Measurements from ENCODE around the gene SLC25A29.

SLC25A29 gene

DNA sequence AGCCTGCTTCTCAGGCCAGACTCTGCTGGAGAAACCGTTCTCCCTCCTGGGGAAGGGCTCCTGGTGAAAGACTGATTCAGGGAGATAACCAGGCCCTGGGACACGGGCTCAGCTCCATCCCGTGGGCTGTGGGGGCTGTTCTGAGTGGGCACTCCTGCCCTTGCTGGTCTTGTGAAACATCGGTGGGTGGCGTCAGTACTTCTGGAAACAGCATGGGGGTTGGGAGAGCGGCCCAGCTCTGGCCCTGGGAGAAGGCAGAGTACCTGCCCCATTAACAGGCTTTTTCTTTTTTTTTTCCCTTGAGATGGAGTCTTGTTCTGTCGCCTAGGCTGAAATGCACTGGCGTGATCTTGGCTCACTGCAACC is 17.7 kb upstream of the SLC25A29 start:
- DNase-seq (ENCODE audit: extremely low read depth, insufficient read length), result no peak
- H3K27me3 ChIP-seq (replicated peaks; ENCODE audit: control insufficient read depth, insufficient read depth, low read length), result no peaks in the 10 kb centered on the region; the same call in 1 of the 2 replicates
- no peak overlapping the region for H3K4me3 ChIP-seq (replicated peaks; ENCODE audit: low read depth, low read length)
- H3K36me3 ChIP-seq (ENCODE audit: control insufficient read depth, insufficient read depth, low read length), result no peaks in the 10 kb centered on the region
- TF ChIP-seq, protein P1, sequence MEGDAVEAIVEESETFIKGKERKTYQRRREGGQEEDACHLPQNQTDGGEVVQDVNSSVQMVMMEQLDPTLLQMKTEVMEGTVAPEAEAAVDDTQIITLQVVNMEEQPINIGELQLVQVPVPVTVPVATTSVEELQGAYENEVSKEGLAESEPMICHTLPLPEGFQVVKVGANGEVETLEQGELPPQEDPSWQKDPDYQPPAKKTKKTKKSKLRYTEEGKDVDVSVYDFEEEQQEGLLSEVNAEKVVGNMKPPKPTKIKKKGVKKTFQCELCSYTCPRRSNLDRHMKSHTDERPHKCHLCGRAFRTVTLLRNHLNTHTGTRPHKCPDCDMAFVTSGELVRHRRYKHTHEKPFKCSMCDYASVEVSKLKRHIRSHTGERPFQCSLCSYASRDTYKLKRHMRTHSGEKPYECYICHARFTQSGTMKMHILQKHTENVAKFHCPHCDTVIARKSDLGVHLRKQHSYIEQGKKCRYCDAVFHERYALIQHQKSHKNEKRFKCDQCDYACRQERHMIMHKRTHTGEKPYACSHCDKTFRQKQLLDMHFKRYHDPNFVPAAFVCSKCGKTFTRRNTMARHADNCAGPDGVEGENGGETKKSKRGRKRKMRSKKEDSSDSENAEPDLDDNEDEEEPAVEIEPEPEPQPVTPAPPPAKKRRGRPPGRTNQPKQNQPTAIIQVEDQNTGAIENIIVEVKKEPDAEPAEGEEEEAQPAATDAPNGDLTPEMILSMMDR (IDR thresholded peaks at IDR 0.05; ENCODE audit: insufficient read depth, low read length, poor library complexity, severe bottlenecking), result no peak

DNA sequence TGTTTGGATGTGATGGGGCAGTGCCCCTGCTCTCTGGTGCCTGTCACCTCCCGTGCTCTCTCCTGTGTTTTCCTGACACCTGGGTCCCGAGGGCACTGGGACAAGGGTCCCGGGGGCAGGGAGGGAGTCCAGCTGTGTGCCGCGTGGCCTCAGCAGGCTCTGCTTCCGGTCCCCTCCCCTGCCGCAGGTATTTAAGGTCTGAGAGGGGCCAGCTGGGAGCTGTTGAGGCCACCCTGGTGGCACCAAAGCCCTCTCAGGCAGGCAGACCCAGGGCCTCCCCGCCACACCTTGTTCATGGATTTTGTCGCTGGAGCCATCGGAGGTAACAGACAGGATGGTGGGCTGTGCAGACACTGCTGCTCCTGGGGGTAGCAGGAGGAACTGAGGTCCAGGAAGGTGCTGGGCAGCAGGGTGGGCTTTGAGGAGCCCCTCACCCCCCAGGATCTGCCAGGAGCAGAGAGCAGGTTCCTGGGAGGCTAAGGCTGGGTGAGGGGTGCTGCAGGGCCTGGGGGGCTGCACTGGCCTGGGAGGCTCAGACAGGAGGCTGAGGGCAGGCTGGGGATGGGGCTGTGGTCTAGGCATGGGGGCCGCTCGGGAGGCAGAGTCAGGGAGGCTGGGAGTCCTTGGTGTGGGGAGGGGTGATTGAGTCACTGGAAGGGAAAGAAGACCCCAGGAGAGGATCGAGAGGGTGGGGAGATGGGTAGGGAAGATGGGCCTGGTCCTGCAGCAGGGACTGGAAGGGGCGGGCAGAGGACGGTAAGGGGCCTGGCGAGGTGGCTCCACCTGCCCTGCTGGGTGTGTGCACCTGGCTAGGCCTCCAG is 17.1 kb upstream of the SLC25A29 start, which contains the start of gene SLC25A47:
TSS of gene SLC25A47 (plus strand) at position 219 of the 821 bp plus-strand sequence. CDS start at position 295, 76 bp downstream.
- TF ChIP-seq, protein P1 (IDR thresholded peaks at IDR 0.05; ENCODE audit: insufficient read depth, low read length, poor library complexity, severe bottlenecking), result no peak
- Histone ChIP-seq H3K27me3 (replicated peaks; ENCODE audit: control insufficient read depth, insufficient read depth, low read length) (no peaks in the 10 kb centered on the region; the same call in 1 of the 2 replicates), H3K36me3 (ENCODE audit: control insufficient read depth, insufficient read depth, low read length) (no peaks in the 10 kb centered on the region), H3K4me3 (replicated peaks; ENCODE audit: low read depth, low read length) (no peak within 1 kb of the TSS)
- DNase-seq (ENCODE audit: extremely low read depth, insufficient read length), result no peak

- DNase-seq (ENCODE audit: extremely low read depth, insufficient read length), result no peak
- Histone ChIP-seq H3K36me3 (ENCODE audit: control insufficient read depth, insufficient read depth, low read length) (no peaks in the 10 kb centered on the region), H3K4me3 (replicated peaks; ENCODE audit: low read depth, low read length) (no peak overlapping the region), H3K27me3 (replicated peaks; ENCODE audit: control insufficient read depth, insufficient read depth, low read length) (no peaks in the 10 kb centered on the region; the same call in 1 of the 2 replicates)
- TF ChIP-seq, protein P1 (IDR thresholded peaks at IDR 0.05; ENCODE audit: insufficient read depth, low read length, poor library complexity, severe bottlenecking), result no peak
These were observed 16.1 kb upstream of the SLC25A29 start for GRCh38 chr14:100322138-100322957.

GRCh38 chr14:100321473-100322137 is 15.4 kb upstream of the SLC25A29 start:
- Histone ChIP-seq H3K4me3 (replicated peaks; ENCODE audit: low read depth, low read length) (no peak overlapping the region), H3K27me3 (replicated peaks; ENCODE audit: control insufficient read depth, insufficient read depth, low read length) (no peaks in the 10 kb centered on the region; the same call in 1 of the 2 replicates), H3K36me3 (ENCODE audit: control insufficient read depth, insufficient read depth, low read length) (no peaks in the 10 kb centered on the region)
- TF ChIP-seq, protein P1 (IDR thresholded peaks at IDR 0.05; ENCODE audit: insufficient read depth, low read length, poor library complexity, severe bottlenecking), result no peak
- DNase-seq (ENCODE audit: extremely low read depth, insufficient read length), result no peak

DNA sequence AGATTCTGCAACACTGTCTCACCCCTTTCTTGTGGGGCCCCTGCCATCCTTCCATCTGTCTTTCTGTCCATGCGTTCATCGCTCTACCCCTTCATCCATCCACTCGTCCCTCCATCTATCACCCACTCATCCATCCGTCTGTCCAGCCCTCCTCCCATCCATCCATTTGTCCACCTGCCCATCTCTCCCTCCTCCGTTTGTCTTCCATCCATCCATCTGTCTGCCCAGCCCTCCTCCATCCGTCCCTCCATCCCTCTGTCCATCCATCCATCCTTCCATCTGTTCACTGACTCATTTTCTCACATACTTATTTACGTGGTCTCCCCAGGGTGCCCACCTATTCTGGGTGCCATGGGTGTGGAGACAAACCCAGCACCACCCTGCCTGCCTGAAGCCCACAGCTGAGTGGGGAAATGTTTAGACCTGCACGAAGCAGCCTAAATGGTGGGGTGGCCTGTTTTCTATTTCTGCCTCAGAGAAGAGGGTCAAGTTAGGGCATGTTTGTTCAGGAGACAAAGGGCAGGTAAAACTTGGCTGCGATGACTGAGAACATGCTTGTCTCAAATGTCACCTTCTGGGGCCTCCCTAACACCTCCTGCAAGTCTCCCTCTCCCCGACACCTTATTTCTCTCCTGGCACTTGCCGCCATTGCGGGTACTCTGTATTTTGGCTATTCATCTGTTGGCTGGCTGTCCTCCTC is 14.1 kb upstream of the SLC25A29 start:
- no peaks in the 10 kb centered on the region for H3K36me3 ChIP-seq (ENCODE audit: control insufficient read depth, insufficient read depth, low read length)
- DNase-seq (ENCODE audit: extremely low read depth, insufficient read length), result no peak
- TF ChIP-seq, protein P1 (IDR thresholded peaks at IDR 0.05; ENCODE audit: insufficient read depth, low read length, poor library complexity, severe bottlenecking), result no peak
- H3K27me3 ChIP-seq (replicated peaks; ENCODE audit: control insufficient read depth, insufficient read depth, low read length), result no peaks in the 10 kb centered on the region; the same call in 1 of the 2 replicates
- H3K4me3 ChIP-seq (replicated peaks; ENCODE audit: low read depth, low read length), result no peak overlapping the region

Data from GM06990 (cell line).